K562 (cell line): ENCODE measurements around the gene SCP2.

Experiments
- EZH2 ChIP-seq: IDR thresholded peaks from 2 replicates; pipeline ENCODE4 v1.6.1; 2012; ENCODE audit warnings: low read depth, mild to moderate bottlenecking, inconsistent platforms, low read length, borderline replicate concordance
- FOXA3 ChIP-seq, 2 experiments: fragments of 450-650 bp in 1 of 2; sonication (generic) in 1 of 2; formaldehyde crosslinking; IDR thresholded peaks in 1 of 2; conservative IDR thresholded peaks in 1 of 2; 2 replicates each; pipeline versions ENCODE4 v1.4.0 to v1.8.0; 2020 to 2022; ENCODE audit warnings: mild to moderate bottlenecking in 2 of 2, missing genetic modification reagents in 1 of 2
- POLR2B ChIP-seq: fragments of 450-650 bp; IDR thresholded peaks from 2 replicates; pipeline ENCODE4 v1.6.1; 2018; ENCODE audit warnings: low read depth; ENCODE audit not compliant: partially characterized antibody

GRCh38 chr1:53063744-53064515 is 136.9 kb downstream of the SCP2 start:
- TF ChIP-seq POLR2B: no peak
- TF ChIP-seq EZH2: no peak
- no peak for TF ChIP-seq FOXA3 (CRISPR knock-in tag; conservative IDR thresholded peaks at IDR 0.05 in 1 of 2, IDR thresholded peaks at IDR 0.05 in 1 of 2)
